ENCODE measurements around the gene NRG2.

Gene NRG2

DNA sequence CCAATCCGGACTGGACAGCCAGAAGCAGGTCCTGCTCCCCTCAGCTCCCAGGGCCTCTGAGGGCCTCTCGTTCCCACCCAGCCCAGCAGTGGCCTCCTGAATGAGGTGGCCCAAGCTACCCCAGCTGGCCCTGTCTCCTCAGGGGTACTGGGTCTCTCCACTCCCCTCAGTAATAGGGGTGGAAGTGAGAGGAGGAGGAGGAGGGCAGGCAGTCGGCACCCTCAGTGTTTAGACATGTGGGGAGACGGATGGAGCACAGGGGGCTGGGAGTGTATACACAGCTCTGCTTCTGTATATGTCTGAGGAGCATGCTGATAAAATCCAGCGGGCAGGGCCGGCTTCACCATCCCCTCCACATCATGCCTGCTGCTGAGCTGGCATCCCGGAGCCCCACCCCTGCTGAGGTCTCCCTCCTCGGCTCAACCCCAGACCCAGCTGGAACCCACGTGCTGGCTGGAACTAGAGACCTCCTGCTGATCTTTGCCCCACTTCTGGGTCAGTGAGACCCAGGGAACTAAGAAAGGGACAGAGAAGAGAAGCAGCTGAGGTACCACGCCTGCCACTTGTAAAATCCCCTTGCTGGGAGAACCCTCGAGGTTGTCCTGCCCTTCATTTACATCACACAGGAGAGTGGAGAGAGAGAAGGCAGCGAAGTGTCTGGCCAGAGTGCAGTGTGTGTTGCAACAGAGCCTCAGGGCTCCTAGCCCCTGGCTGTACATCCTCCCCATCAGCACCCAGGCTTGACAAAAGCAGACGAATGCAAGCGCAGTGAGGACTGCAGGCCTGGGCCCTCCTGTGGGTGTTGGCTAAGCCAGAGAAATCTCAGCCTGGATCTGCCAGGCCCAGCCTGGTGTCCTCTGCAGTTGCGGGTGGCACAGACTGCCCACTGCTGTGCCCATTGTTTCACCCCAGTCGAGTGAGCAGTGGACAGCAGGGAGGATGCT lies 170.0 kb downstream of the NRG2 start:
- no peak for DNase-seq

- no peak for DNase-seq
Measured at GRCh38 chr5:139872052-139872766, 170.9 kb downstream of the NRG2 start.

GRCh38 chr5:139871614-139872013 lies 171.5 kb downstream of the NRG2 start:
- DNase-seq, result no peak

DNA sequence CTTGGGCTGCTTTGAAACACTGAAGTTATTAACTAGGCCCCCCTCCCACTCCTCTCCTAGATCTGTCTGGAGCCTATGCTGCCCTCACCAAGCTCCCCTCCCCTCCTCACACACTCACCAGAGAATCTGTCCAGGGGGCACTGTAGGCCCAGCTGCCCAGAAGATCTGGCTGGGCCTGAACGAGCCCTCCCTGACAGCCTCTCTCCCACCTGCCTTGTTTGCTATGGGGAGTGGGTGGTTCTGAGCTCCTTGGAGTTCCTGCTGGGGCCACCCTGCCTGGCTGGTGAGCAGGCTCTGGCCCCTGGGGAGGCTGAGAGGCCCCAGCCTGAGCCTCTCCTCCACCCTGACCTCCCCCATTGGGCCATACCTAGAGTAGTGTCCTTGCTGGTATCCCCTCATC lies 172.4 kb downstream of the NRG2 start:
- no peak for DNase-seq

- DNase-seq, result no peak
Measured at GRCh38 chr5:139869042-139869790, 173.9 kb downstream of the NRG2 start.

DNA sequence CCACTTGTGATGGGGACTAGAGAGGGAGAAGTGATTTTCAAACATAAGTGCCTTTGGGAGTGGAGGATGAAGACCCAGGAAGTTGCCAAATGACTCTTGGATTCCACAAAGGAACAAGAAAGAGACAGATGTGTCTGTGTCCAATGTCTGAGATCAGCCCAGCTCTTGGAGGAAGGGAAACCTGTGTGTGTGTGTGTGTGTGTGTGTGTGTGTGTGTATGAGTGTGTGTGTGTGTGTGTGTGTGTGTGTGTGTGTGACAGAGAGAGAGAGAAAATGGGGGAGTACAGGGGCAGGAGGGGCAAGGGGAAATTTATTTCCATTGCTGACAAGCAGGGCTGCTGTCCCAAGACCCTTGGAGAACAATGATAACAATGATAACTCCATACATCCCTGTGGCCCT lies 175.5 kb downstream of the NRG2 start:
- DNase-seq, result no peak

DNA sequence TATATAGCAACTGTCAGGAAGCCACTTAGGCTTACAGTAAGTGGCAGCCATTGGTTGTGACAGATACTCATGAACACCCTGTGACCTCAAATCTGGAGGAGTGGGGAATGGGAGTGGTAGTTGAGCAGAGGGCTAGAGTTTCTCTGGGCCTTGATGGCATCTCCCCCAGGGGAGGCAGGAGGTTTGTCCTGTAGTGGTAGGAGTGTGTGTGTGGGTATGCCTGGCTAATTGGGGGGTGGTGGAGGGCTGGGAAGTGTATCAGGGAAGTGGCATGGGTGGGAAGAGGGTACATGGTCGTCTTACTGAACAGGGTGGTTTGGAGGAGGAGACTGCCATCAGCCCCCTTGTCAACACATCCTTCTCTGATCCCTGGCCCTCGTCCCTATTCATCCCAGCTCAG lies 176.0 kb downstream of the NRG2 start:
- no peak for DNase-seq

GRCh38 chr5:139864716-139865483 lies 178.2 kb downstream of the NRG2 start:
- no peak for DNase-seq

DNA sequence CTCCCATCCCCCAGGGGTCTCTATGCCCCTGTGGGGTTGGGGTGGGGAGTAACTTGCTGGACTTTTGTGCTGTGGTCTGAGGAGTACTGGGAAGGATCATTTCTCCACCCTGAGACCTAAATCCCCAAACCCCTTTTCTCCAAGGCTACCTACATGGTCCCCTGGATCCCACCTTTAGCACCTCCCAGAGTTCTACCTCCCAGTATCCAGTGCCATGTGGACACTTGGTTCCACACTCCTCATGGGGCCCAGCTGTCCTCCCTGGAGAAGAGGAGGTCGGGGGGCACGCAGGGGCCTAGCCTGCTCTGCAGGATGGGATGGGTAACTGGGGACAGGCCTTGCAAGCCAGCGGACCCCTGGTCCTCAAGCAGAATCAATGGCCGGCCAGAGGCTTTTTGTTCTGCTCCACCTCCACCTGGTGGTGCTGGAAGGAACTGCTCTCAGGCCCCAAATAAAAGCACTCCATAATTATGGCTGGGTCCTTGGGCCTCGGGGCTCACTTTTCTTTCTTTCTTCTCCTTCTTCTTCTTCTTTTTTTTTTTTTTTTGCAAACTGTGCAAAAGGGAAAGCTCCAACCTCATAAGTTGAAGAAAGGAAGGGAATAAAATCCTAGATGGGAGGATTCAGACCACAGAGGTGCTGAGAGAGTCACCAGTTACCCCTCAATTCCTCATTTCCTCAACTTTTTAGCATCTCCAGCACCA lies 179.1 kb downstream of the NRG2 start:
- DNase-seq, result peak; percentile 74

DNA sequence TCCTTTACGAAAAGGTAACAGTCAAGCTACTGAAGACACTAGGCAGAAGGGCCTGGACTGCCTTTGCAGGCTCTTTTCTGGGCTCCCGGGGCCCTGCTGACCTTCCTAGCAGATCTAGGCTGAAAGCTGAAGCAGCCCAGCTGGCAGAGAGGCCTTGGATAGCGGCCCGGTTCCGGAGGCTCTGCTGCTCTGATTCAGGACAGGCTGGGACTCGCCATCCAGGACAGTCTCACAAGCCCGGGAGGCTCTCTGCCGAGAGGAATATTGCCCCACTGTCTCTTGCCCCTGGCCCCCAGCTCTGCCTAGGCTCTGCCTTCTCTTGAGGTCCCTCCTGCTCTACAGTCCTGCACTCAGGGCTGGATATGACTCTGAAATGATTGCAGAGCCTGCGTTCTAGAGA lies 179.7 kb downstream of the NRG2 start:
- no peak for DNase-seq

GRCh38 chr5:139862803-139863202 lies 180.3 kb downstream of the NRG2 start:
- DNase-seq, result no peak

DNA sequence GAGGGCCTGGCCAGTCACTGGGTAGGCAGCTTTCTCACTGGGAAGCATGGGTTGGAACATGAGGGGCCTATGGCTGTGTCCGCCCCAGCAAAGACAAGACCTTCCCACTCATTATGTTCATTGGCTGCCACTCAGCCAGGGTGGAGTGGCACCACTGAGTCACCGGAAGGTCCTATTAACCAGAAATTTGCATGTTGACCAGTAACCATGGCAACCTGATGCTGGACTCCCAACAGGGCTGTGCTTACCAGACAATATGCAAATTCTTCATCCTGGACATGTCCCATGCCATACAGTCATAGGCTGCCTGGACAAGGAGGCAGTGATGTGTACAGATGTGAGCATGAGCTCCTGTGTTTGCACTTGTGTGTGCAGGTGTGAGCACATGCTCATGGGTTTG lies 180.8 kb downstream of the NRG2 start:
- no peak for DNase-seq

GRCh38 chr5:139861889-139862207 lies 181.3 kb downstream of the NRG2 start:
- no peak for DNase-seq

GRCh38 chr5:139861021-139861888 lies 181.8 kb downstream of the NRG2 start:
- DNase-seq, result no peak

DNA sequence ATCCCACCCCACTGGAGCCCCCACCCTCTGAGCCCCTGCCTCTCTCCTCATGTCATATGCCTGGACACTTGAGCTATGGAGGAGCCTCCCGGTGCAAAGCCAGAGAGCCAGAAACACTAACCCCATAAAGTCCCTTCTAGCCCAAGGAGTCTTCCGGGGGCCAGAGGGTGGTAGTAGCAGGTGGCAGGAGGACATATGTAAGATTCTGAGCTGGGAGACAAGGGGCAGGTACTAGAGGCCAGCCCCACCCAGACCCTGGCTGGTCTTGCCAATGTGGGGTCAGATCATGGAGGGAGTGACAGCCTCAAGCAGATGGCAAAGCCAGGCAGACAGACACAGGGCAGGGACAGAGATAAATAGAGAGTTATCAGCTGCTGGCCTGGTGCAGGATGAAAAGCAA lies 184.1 kb downstream of the NRG2 start:
- DNase-seq, result no peak

- no peak for DNase-seq
Measured at GRCh38 chr5:139856714-139857113, 186.4 kb downstream of the NRG2 start.

- no peak for DNase-seq
Measured at GRCh38 chr5:139855946-139856540, 187.1 kb downstream of the NRG2 start.

GRCh38 chr5:139855451-139855850 lies 187.6 kb downstream of the NRG2 start:
- DNase-seq, result no peak

DNA sequence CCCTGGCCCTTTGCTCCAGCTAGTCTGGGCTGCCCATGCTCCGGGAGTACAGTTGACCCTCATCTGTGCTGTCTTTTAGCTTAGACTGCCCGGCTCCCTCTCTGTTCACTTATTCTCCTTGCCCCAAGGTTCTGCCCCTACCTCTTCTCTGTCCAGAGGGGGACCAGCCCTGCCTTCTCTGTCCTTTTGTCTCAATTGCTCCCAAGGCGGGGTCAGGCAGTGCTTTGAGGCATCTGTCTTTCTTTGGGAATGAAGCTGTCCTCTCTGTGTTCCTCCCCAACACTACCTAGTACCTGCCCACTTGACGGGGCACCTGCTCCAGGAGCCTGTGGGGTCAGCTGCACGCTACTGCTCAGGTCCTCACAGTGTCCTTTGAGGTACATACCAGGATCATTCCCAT lies 188.1 kb downstream of the NRG2 start:
- no peak for DNase-seq

DNA sequence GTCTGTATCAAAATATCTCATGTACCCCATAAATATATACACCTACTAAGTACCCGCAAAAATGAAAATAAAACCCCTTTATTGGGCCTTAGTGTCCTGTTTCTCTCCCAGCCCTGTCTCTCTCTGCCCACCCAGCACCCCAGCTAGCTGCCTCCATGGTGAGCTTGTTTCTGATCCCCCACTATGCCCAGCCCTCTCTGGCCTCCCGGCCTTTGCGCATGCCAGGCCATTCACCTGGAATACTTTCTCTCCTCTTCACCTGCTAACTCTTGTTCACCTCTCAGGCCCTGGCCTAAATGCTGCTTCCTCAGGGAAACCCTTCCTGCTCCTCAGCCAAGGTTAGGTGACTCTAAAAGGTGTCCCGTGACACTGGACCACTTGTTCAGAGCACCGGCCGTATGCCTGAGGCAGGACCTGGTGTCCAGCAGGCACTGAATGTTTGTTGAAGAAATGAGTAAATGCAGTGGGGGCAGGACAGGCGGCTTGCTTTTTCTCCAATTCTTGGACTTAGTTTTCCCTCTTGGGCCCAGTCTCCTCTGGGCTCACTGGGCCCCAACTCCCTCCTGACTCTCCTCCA lies 189.0 kb downstream of the NRG2 start:
- no peak for DNase-seq

All from hematopoietic multipotent progenitor cell treated with erythropoietin and hydrocortisone succinate and interleukin-3 and kit ligand, for 6 days (in vitro differentiated cells).